Central memory CD4-positive, alpha-beta T cell (primary cell): ENCODE measurements around the gene SCARF1.

Experiments used
- DNase-seq: peaks from one replicate; pipeline ENCODE4 v3.0.0; 2022

The SCARF1 gene

DNA sequence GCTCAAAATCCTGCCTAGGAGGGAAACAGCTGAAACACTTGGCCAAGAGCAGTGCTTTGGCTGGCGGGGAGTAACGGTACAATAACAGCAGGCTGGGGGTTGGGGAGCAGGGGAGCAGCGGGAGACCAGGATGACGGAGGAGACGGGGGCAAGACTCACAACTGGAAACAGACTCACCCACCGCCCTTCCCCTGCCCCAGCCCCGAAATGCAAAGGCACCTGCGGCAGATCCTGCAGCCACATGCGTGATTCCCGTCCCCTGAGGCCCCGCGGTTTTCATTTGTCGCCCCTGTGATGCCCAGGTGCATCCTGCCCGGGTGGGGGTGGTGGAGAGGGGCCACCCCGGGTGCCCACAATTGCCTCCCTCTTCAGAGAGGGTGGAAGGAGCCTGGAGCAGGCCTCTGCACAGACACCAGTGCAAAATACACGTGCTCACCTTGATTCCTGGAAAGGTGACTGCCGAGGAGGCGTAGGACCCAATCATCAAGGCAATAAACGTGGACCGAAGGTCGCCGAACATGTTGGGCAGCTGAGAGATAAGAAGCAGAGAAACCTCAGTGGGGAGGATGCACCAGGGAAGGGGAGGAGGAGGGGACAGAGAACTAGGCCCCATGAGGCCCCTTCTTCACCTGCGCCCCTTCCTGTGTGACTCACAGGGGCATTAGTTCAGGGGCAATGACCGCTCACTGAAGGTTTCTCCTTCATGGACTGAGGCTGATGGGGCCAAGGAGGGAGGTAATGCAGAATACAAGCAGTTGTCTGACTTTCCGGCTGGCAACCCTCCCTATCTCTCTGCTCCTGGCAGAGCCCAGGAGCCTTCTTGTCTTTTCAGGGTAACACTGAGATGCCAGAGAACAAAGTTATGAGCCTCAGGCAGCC, 52.5 kb downstream of the SCARF1 start:
- DNase-seq = no peak

GRCh38 chr17:1591474-1592090, 54.0 kb downstream of the SCARF1 start:
- DNase-seq = no peak

GRCh38 chr17:1590747-1591473, 54.6 kb downstream of the SCARF1 start:
- DNase-seq = no peak

DNA sequence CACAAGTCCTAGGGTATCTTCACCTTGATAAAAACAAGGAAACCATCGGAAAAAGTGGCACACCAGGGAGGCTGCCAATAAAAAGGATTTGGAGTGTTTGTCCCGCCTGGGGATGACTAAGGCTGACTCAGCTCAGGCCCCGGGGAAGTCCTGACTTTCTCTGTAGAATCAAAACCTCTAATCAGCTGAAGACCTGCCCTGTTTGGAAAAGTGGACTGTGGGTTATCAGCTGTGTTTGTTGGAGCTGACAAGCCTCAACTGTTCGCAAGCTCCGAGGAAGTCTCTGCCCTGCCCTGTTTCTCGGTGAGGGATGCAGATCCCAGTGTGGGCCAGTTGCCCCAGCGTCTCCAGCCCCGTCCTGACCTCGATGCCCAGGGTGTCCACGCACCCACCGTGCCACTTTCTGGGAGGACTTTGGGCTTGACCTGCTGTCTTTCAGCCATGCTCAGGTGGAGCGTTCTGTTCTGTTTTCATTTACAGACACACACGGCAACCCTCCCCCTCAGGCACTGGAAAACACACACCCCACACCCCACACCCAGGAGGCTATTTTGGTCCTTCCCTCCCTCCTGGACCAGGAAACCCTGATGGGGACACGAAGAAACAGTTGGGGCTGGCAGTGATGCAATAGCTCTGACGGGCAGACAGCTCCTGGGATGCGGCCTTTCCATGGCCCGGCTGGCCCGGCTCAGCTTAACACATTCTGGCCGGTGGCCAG, 55.3 kb downstream of the SCARF1 start:
- no peak for DNase-seq

DNA sequence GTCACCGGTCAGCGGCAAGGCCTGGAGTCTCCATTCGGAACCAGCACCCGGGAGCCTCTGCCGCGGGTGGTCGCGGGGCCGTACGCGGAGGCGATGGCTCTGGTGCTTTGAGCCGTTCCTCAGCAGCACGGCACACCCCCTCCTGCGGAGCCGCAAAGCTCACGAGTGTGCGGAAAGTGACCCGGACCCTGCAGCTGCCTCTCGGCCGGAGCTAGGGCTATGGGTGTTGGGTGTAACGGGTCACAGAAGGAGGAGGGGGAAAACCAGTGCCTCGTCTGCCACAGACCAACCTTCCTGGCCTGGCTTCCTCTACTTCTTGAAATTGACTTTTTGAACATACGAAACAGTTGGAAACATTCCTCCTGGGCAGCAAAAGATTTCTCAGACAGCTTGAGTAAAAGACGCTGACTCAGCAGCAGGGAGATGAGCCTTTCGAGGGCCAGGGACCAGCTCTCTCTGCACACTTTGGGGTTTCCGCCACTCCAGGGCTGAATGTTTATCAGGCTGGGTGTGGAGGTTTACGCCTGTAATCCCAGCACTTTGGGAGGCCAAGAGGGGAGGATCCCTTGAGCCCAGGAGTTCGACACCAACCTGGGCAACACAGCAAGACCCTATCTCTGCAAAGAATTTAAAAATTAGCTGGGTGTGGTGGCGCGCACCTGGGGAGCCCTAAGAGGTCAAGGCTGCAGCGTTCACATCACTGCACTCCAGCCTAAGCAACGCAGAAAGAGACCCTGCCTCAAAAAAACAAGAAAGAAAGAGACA, 56.5 kb downstream of the SCARF1 start:
- DNase-seq = no peak

DNA sequence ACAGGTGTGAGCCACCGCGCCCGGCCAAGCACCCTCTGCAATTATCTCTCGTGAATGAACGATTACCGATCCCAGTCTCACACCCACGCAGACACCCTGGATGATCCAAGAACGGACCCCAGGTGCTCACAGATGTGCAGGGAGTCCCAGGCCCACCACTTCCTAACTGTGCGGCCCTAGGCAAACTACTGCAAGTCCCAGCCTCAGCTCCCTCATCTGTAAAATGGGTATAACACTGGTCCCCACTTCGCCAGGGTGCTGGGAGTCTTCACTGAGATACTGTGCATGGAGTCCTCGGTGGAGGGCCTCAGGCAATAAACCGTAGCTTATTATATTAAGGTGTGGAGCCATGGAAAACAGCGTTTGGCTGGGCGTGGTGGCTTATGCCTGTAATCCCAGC, 61.4 kb downstream of the SCARF1 start:
- no peak for DNase-seq
